Raji (cell line): ENCODE data around the gene CTNNAL1.
A peak's percentile ranks its signal among the peaks of the same experiment; 100 is the strongest.

Experiments
- POLR2A ChIP-seq: IDR thresholded peaks from 2 replicates; pipeline ENCODE4 v1.6.1; 2011; ENCODE audit warnings: low read depth, low read length, control low read depth; ENCODE audit not compliant: insufficient read depth

CTNNAL1 gene

GRCh38 chr9:108972626-108973209, 40.6 kb downstream of the CTNNAL1 start:
- no peak for TF ChIP-seq POLR2A

- TF ChIP-seq POLR2A: no peak
Observed at GRCh38 chr9:108972186-108972585, 41.1 kb downstream of the CTNNAL1 start.

- no peak for TF ChIP-seq POLR2A
Observed at GRCh38 chr9:108967916-108968315, 45.4 kb downstream of the CTNNAL1 start.

- TF ChIP-seq POLR2A: no peak
Observed at GRCh38 chr9:108963459-108964143, 49.7 kb downstream of the CTNNAL1 start.

GRCh38 chr9:108961151-108961550, 52.1 kb downstream of the CTNNAL1 start:
- no peak for TF ChIP-seq POLR2A

GRCh38 chr9:108960331-108960730, 53.0 kb downstream of the CTNNAL1 start:
- no peak for TF ChIP-seq POLR2A

GRCh38 chr9:108956631-108957026, 56.7 kb downstream of the CTNNAL1 start:
- no peak for TF ChIP-seq POLR2A

- no peak for TF ChIP-seq POLR2A
Observed at GRCh38 chr9:108956022-108956630, 57.2 kb downstream of the CTNNAL1 start.

GRCh38 chr9:108953983-108954574, 59.2 kb downstream of the CTNNAL1 start:
- no peak for TF ChIP-seq POLR2A

GRCh38 chr9:108951578-108951977, 61.7 kb downstream of the CTNNAL1 start:
- no peak for TF ChIP-seq POLR2A

GRCh38 chr9:108950168-108950567, 63.1 kb downstream of the CTNNAL1 start:
- no peak for TF ChIP-seq POLR2A

GRCh38 chr9:108939975-108940374, 73.3 kb downstream of the CTNNAL1 start:
- TF ChIP-seq POLR2A: no peak

GRCh38 chr9:108937561-108938305, 75.6 kb downstream of the CTNNAL1 start:
- TF ChIP-seq POLR2A: no peak

- peak; percentile 40; the same call in 1 of the 2 replicates for TF ChIP-seq POLR2A
Observed at GRCh38 chr9:108934323-108934893, 78.9 kb downstream of the CTNNAL1 start, which contains the start of gene ABITRAM. TSS of gene ABITRAM (plus strand) at chr9:108934400. CDS start at chr9:108934487, 87 bp downstream.

- peak; percentile 75 for TF ChIP-seq POLR2A
Observed at GRCh38 chr9:108933718-108934322, 79.5 kb downstream of the CTNNAL1 start, which contains the start of gene ELP1. TSS of gene ELP1 (minus strand) at chr9:108934124. CDS start at chr9:108931146, 2,978 bp downstream.

- TF ChIP-seq POLR2A: no peak
Observed at GRCh38 chr9:108933231-108933717, 80.0 kb downstream of the CTNNAL1 start.
